K562 (cell line): Measurements from ENCODE around the gene GCNT1. TPM values are rescaled to one million over a fixed set of nuclear protein-coding genes. Genes with fewer than 3 reads are reported as not detected.

Source experiments
- ATAC-seq: fragments of 200-7000 bp; cut with Tn5 transposase; 3 replicates; pipeline ENCODE4 v1.9.1; 2020; ENCODE audit warnings: moderate library complexity
- BruUV-seq: library from RNA; stranded (reverse); fragments of 400-500 nt; replicated peaks from 2 replicates; lab custom pipeline; 2021; lab: Mats Ljungman, UMichigan
- CTCF ChIA-PET: fragments of 300-600 bp; formaldehyde crosslinking; extraction: SDS; loops from one replicate; lab custom pipeline; 2021; ENCODE audit warnings: low intra/inter-chr PET ratio; lab: Yijun Ruan, JAX
- POLR2A ChIA-PET: fragments of 300-600, 350-650 bp; sonication (Branson Sonifier 250); formaldehyde crosslinking; extraction: SDS; loops from one replicate; lab custom pipeline; 2021; ENCODE audit warnings: antibody characterized with exemption, inconsistent platforms; lab: Yijun Ruan, JAX
- DNase-seq, 4 experiments: peaks; one replicate each; pipeline versions ENCODE4 v3.0.0 to v3.0.0-alpha.2; 2011 to 2018; ENCODE audit warnings: low spot score in 3 of 4, mixed read lengths in 3 of 4; ENCODE audit errors: extremely low read depth in 1 of 4
- FAIRE-seq: peaks from 2 replicates; lab custom pipeline; 2011; peaks lifted over from hg19 to GRCh38; lab: Jason Lieb, UNC
- H2AFZ ChIP-seq: 2 replicates; pipeline ENCODE4 v1.6.0; 2011; ENCODE audit warnings: low read depth, low read length, control low read depth, inconsistent platforms
- H3K27ac ChIP-seq: fragments of 200-600 bp; 3 replicates; pipeline ENCODE4 v1.8.0; 2011; ENCODE audit warnings: low read depth, mild to moderate bottlenecking, control low read depth, inconsistent platforms, low read length, moderate library complexity, mixed read lengths; ENCODE audit errors: extremely low read depth
- H3K27me3 ChIP-seq, 2 experiments: fragments of 300-600 bp in 1 of 2; 2 replicates in 1 of 2; 3 replicates in 1 of 2; pipeline versions ENCODE4 v1.6.0 to v1.8.0; 2011; ENCODE audit warnings: inconsistent platforms in 2 of 2, low read length in 2 of 2, mild to moderate bottlenecking in 1 of 2, mixed read lengths in 1 of 2, moderate library complexity in 1 of 2; ENCODE audit not compliant: control insufficient read depth in 2 of 2, insufficient read depth in 2 of 2
- H3K36me3 ChIP-seq: fragments of 300-600 bp; 3 replicates; pipeline ENCODE4 v1.8.0; 2011; ENCODE audit warnings: mild to moderate bottlenecking, low read length, inconsistent platforms; ENCODE audit not compliant: control insufficient read depth, insufficient read depth
- H3K4me1 ChIP-seq, 2 experiments: fragments of 200-600 bp in 1 of 2; replicated peaks in 1 of 2; 2 replicates in 1 of 2; 3 replicates in 1 of 2; pipeline versions ENCODE4 v1.5.1 to v1.8.0; 2011; ENCODE audit warnings: inconsistent platforms in 2 of 2, low read length in 2 of 2, mild to moderate bottlenecking in 1 of 2, mixed read lengths in 1 of 2, moderate library complexity in 1 of 2; ENCODE audit not compliant: control insufficient read depth in 2 of 2, insufficient read depth in 2 of 2
- H3K4me2 ChIP-seq: 2 replicates; pipeline ENCODE4 v1.6.1; 2011; ENCODE audit warnings: low read length, control low read depth, inconsistent platforms, mixed read lengths; ENCODE audit not compliant: insufficient read depth
- H3K4me3 ChIP-seq: fragments of 200-600 bp; sonication (generic), shearing (Covaris generic); 2 replicates; pipeline ENCODE4 v1.5.1; 2016; ENCODE audit warnings: control low read depth, inconsistent platforms
- H3K79me2 ChIP-seq: fragments of 200-600 bp; 3 replicates; pipeline ENCODE4 v1.8.0; 2011; ENCODE audit warnings: low read length, inconsistent platforms; ENCODE audit not compliant: control insufficient read depth, insufficient read depth
- H3K9ac ChIP-seq, 2 experiments: 2 replicates each; pipeline versions ENCODE4 v1.6.0 to v1.6.1; 2011; ENCODE audit warnings: low read depth in 2 of 2, low read length in 2 of 2, control low read depth in 1 of 2, inconsistent platforms in 1 of 2, mild to moderate bottlenecking in 1 of 2, mixed read lengths in 1 of 2; ENCODE audit not compliant: insufficient read depth in 1 of 2
- H3K9me1 ChIP-seq: one replicate; pipeline ENCODE4 v1.6.0; 2011; ENCODE audit warnings: inconsistent platforms, mild to moderate bottlenecking, low read length, moderate library complexity; ENCODE audit not compliant: control insufficient read depth, insufficient read depth
- H3K9me3 ChIP-seq: replicated peaks from 2 replicates; pipeline ENCODE4 v1.5.1; 2011; ENCODE audit warnings: low read depth, low read length, inconsistent platforms; ENCODE audit not compliant: control insufficient read depth, insufficient read depth
- H4K20me1 ChIP-seq: replicated peaks from 2 replicates; pipeline ENCODE4 v1.6.1; 2011; ENCODE audit warnings: low read length, inconsistent platforms, mixed read lengths; ENCODE audit not compliant: control insufficient read depth, insufficient read depth
- BRD9 ChIP-seq: fragments of 450-650 bp; IDR thresholded peaks from 2 replicates; pipeline ENCODE4 v1.6.1; 2018; ENCODE audit warnings: low read depth; ENCODE audit not compliant: partially characterized antibody
- BRF1 ChIP-seq: IDR thresholded peaks from 3 replicates; pipeline ENCODE4 v1.6.1; 2011; ENCODE audit warnings: borderline replicate concordance, mild to moderate bottlenecking; ENCODE audit not compliant: insufficient read length; ENCODE audit errors: extremely low read depth
- ELF4 ChIP-seq: fragments of 450-650 bp; formaldehyde crosslinking; IDR thresholded peaks from 2 replicates; pipeline ENCODE4 v1.4.0; 2022; ENCODE audit warnings: missing genetic modification characterization
- FIP1L1 ChIP-seq: fragments of 200-400 bp; formaldehyde crosslinking; IDR thresholded peaks from 2 replicates; pipeline ENCODE4 v1.6.1; 2018; ENCODE audit warnings: mild to moderate bottlenecking, low read depth, low read length; ENCODE audit not compliant: poor library complexity, severe bottlenecking
- GTF2E2 ChIP-seq: fragments of 200-800 bp; sonication (Bioruptor generic); IDR thresholded peaks from 2 replicates; pipeline ENCODE4 v1.6.1; 2016; ENCODE audit warnings: missing genetic modification characterization, missing compliant biosample characterization
- HNRNPH1 ChIP-seq: fragments of 200-400 bp; formaldehyde crosslinking; optimal IDR thresholded peaks from 2 replicates; pipeline ENCODE3; 2017; ENCODE audit warnings: low read depth, mild to moderate bottlenecking, low read length, moderate library complexity
- NBN ChIP-seq: fragments of 450-650 bp; IDR thresholded peaks from 2 replicates; pipeline ENCODE4 v1.6.1; 2016; ENCODE audit warnings: low read depth, mild to moderate bottlenecking
- NR0B1 ChIP-seq: fragments of 450-650 bp; IDR thresholded peaks from one replicate; pipeline ENCODE4 v1.6.1; 2018; ENCODE audit warnings: mild to moderate bottlenecking, moderate library complexity; ENCODE audit not compliant: partially characterized antibody
- RBM15 ChIP-seq: fragments of 200-400 bp; formaldehyde crosslinking; IDR thresholded peaks from 2 replicates; pipeline ENCODE4 v1.6.1; 2018; ENCODE audit warnings: mild to moderate bottlenecking, low read length, moderate library complexity; ENCODE audit not compliant: insufficient read depth
- TOE1 ChIP-seq, 2 experiments: fragments of 450-650 bp in 1 of 2; sonication (generic) in 1 of 2; formaldehyde crosslinking in 1 of 2; IDR thresholded peaks; 2 replicates each; pipeline versions ENCODE4 v1.7.1 to v1.8.0; 2016 to 2022; ENCODE audit warnings: borderline replicate concordance in 2 of 2, mild to moderate bottlenecking in 2 of 2, antibody characterized with exemption in 1 of 2, inconsistent platforms in 1 of 2, low read depth in 1 of 2, missing genetic modification reagents in 1 of 2, moderate library complexity in 1 of 2
- ZNF253 ChIP-seq: fragments of 250-450 bp; sonication (Bioruptor Pico); conservative IDR thresholded peaks from 2 replicates; pipeline ENCODE4 v1.6.1; 2021; ENCODE audit warnings: mild to moderate bottlenecking
- WGBS: fragments of 100-300 bp; shearing (Covaris generic); methylation state at CpG from one replicate; pipeline ENCODE4 v1.1.6; 2016; ENCODE audit warnings: low coverage, mixed read lengths; ENCODE audit not compliant: insufficient coverage; ENCODE audit errors: missing lambda C conversion rate; 5-methylcytosine and 5-hydroxymethylcytosine counted together
- in situ Hi-C: fragments of 300-500 bp; cut with MboI; formaldehyde crosslinking; loops from 4 replicates; pipeline ENCODE4 v1.15.0; 2018; ENCODE audit warnings: inconsistent platforms, mixed read lengths
- intact Hi-C: fragments of 100-400 bp; cut with micrococcal nuclease; formaldehyde crosslinking; loops from 2 replicates; pipeline ENCODE4 v1.14.2; 2022
- polyA plus RNA-seq, 8 experiments: library from polyadenylated mRNA; depleted of rRNA in 4 of 8; stranded (reverse) in 5 of 8; unstranded in 3 of 8; fragments of >200 nt; fragmentation: Nextera tagmentation in 2 of 8; fragmentation: Illumina TruSeq in 1 of 8; extraction: Ambion mirVana in 2 of 8; extraction: Trizol in 1 of 8; gene quantifications; 2 replicates each; pipeline versions ENCODE4 v1.2.1 to v1.2.3, GENCODE V29; 2011 to 2014; ENCODE audit warnings: inconsistent platforms in 1 of 8, missing spikeins in 1 of 8
- total RNA-seq, 7 experiments: library from RNA; depleted of rRNA in 6 of 7; stranded (reverse); fragments of >200 nt in 6 of 7; fragmentation: Illumina TruSeq in 2 of 7; extraction: Trizol in 2 of 7; gene quantifications; 2 replicates each; pipeline versions ENCODE4 v1.2.1 to v1.2.3, GENCODE V29; 2011 to 2021; ENCODE audit warnings: low replicate concordance in 1 of 7
- TF ChIP-seq, protein P1 (sequence below): fragments of 450-650 bp; IDR thresholded peaks from 2 replicates; pipeline ENCODE4 v1.7.1; 2018; ENCODE audit warnings: mild to moderate bottlenecking, low read depth; ENCODE audit not compliant: partially characterized antibody

Gene GCNT1
- total and polyA plus RNA-seq, 9 of the 15 experiments (the other 6 are each of a cell fraction or from before 2014, with no cell fraction given), result 0.01 to 0.71 (median 0.10) TPM

- H3K9me1 ChIP-seq, result no peaks in the 10 kb centered on the region
- ChIA-PET POLR2A (interaction anchor here (0.8 to 1.2 kb wide), 2 partner anchors 10 to 215 kb away, joined by 3 read pairs; no protein-coding TSS in a partner anchor), CTCF (no interaction called here)
- in situ Hi-C loops, result loop anchor here (10.0 kb wide), 1 partner anchor 261 kb away; no protein-coding TSS in a partner anchor
- H3K79me2 ChIP-seq, result no peaks in the 10 kb centered on the region
- intact Hi-C loops, result no loop called here
- H3K9me3 ChIP-seq, result no peaks in the 10 kb centered on the region
- DNase-seq (no peak), ATAC-seq (no peak), FAIRE-seq (no peak)
- no peak overlapping the region for H3K27ac ChIP-seq
- H4K20me1 ChIP-seq, result no peaks in the 10 kb centered on the region
- H3K9ac ChIP-seq, result no peak overlapping the region
- no peak overlapping the region for H3K4me3 ChIP-seq
- no peaks in the 10 kb centered on the region for H3K36me3 ChIP-seq
- H3K4me2 ChIP-seq, result no peak overlapping the region
- no peaks in the 10 kb centered on the region for H3K27me3 ChIP-seq
- no peak overlapping the region for H2AFZ ChIP-seq
- no TSS peak for BruUV-seq
- 8% methylated on average over 2 of the region's 3 CpGs for WGBS
- no peaks in the 10 kb centered on the region for H3K4me1 ChIP-seq
- TF ChIP-seq ZNF253 (CRISPR knock-in tag) (no peak), HNRNPH1 (no peak), BRD9 (no peak), NBN (no peak), FIP1L1 (no peak), GTF2E2 (tag) (no peak), ELF4 (CRISPR knock-in tag) (no peak), NR0B1 (no peak), RBM15 (no peak), BRF1 (no peak), TOE1 (IDR thresholded peaks at IDR 0.05; ENCODE audit: borderline replicate concordance) (no peak), TOE1 (CRISPR knock-in tag; IDR thresholded peaks at IDR 0.05; ENCODE audit: borderline replicate concordance, low read depth) (no peak)
- TF ChIP-seq, protein P1, sequence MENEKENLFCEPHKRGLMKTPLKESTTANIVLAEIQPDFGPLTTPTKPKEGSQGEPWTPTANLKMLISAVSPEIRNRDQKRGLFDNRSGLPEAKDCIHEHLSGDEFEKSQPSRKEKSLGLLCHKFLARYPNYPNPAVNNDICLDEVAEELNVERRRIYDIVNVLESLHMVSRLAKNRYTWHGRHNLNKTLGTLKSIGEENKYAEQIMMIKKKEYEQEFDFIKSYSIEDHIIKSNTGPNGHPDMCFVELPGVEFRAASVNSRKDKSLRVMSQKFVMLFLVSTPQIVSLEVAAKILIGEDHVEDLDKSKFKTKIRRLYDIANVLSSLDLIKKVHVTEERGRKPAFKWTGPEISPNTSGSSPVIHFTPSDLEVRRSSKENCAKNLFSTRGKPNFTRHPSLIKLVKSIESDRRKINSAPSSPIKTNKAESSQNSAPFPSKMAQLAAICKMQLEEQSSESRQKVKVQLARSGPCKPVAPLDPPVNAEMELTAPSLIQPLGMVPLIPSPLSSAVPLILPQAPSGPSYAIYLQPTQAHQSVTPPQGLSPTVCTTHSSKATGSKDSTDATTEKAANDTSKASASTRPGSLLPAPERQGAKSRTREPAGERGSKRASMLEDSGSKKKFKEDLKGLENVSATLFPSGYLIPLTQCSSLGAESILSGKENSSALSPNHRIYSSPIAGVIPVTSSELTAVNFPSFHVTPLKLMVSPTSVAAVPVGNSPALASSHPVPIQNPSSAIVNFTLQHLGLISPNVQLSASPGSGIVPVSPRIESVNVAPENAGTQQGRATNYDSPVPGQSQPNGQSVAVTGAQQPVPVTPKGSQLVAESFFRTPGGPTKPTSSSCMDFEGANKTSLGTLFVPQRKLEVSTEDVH, result no peak
These were observed 15.1 kb upstream of the GCNT1 start for GRCh38 chr9:76443887-76444286.
